Hepatocyte (in vitro differentiated cells): Measurements from ENCODE around the gene PSME4. TPM values are rescaled to one million over a fixed set of nuclear protein-coding genes. Genes with fewer than 3 reads are reported as not detected.
"Not testable (repeated sequence)": the region's sequence is repeated elsewhere in the genome, so short reads cannot be mapped to it uniquely, and the experiment has no call there.

ENCODE experiments used
- DNase-seq: peaks from one replicate; pipeline ENCODE4 v3.0.0-alpha.2; 2016; ENCODE audit warnings: low spot score
- H2AFZ ChIP-seq: fragments of 200-600 bp; sonication (generic); 2 replicates; pipeline ENCODE4 v1.6.0; 2016; ENCODE audit warnings: antibody characterized with exemption, mild to moderate bottlenecking
- H3K27ac ChIP-seq: fragments of 200-600 bp; sonication (generic); 2 replicates; pipeline ENCODE4 v1.5.1; 2016; ENCODE audit warnings: mild to moderate bottlenecking
- H3K27me3 ChIP-seq: fragments of 200-600 bp; sonication (generic); 2 replicates; pipeline ENCODE4 v1.6.1; 2016
- H3K36me3 ChIP-seq: fragments of 200-600 bp; sonication (generic); replicated peaks from 2 replicates; pipeline ENCODE4 v1.5.1; 2016; ENCODE audit warnings: low read depth; ENCODE audit not compliant: insufficient read depth
- H3K4me1 ChIP-seq: fragments of 200-600 bp; sonication (generic); 2 replicates; pipeline ENCODE4 v1.5.1; 2016; ENCODE audit warnings: mild to moderate bottlenecking, moderate library complexity; ENCODE audit not compliant: insufficient read depth
- H3K4me2 ChIP-seq: fragments of 200-600 bp; sonication (generic); 2 replicates; pipeline ENCODE4 v1.6.0; 2016
- H3K4me3 ChIP-seq: fragments of 200-600 bp; sonication (generic); 2 replicates; pipeline ENCODE4 v1.5.1; 2016; ENCODE audit warnings: mild to moderate bottlenecking
- H3K79me2 ChIP-seq: fragments of 200-600 bp; sonication (generic); 2 replicates; pipeline ENCODE4 v1.6.0; 2017; ENCODE audit warnings: mild to moderate bottlenecking
- H3K9me2 ChIP-seq: fragments of 200-600 bp; sonication (generic); replicated peaks from 2 replicates; pipeline ENCODE4 v1.6.0; 2017; ENCODE audit warnings: mild to moderate bottlenecking; ENCODE audit not compliant: insufficient read depth
- H3K9me3 ChIP-seq: fragments of 200-600 bp; sonication (generic); 2 replicates; pipeline ENCODE4 v1.5.1; 2016; ENCODE audit warnings: low read depth, mild to moderate bottlenecking
- H4K20me1 ChIP-seq: fragments of 200-600 bp; sonication (generic); 2 replicates; pipeline ENCODE4 v1.6.0; 2016; ENCODE audit warnings: mild to moderate bottlenecking; ENCODE audit not compliant: insufficient read depth, poor library complexity, severe bottlenecking
- EZH2 ChIP-seq: fragments of 200-600 bp; sonication (generic); IDR thresholded peaks from 2 replicates; pipeline ENCODE4 v1.6.1; 2016; ENCODE audit warnings: antibody characterized with exemption, mild to moderate bottlenecking, borderline replicate concordance
- EZH2phosphoT487 ChIP-seq: fragments of 200-600 bp; sonication (generic); IDR thresholded peaks from one replicate; pipeline ENCODE4 v1.6.1; 2018; ENCODE audit warnings: antibody characterized with exemption, mild to moderate bottlenecking, low read depth, moderate library complexity; ENCODE audit not compliant: unreplicated experiment, severe bottlenecking
- WGBS: methylation state at CpG from one replicate; pipeline ENCODE4 v1.1.6; 2016; ENCODE audit warnings: low lambda C conversion rate; ENCODE audit errors: missing lambda C conversion rate; 5-methylcytosine and 5-hydroxymethylcytosine counted together
- polyA plus RNA-seq: library from polyadenylated mRNA; unstranded; fragments of >200 nt; fragmentation: Nextera tagmentation; extraction: Ambion mirVana; gene quantifications from 2 replicates; pipeline ENCODE4 v1.2.1, GENCODE V29; 2016
- total RNA-seq: library from RNA; depleted of rRNA; stranded (reverse); fragments of >200 nt; gene quantifications from 2 replicates; pipeline ENCODE4 v1.2.3, GENCODE V29; 2014
- TF ChIP-seq, protein P1 (sequence below): fragments of 200-600 bp; sonication (generic); IDR thresholded peaks from 2 replicates; pipeline ENCODE4 v1.5.1; 2016; ENCODE audit warnings: antibody characterized with exemption, mild to moderate bottlenecking; ENCODE audit not compliant: poor library complexity

The PSME4 gene
- total and polyA plus RNA-seq, 2 experiments from 2014 or later, result 12.7 to 53.1 TPM

GRCh38 chr2:53842891-53843290 is 127.9 kb downstream of the PSME4 start:
- WGBS, result 84% methylated on average over 3 of the region's 3 CpGs
- H3K36me3 ChIP-seq, result no peaks in the 10 kb centered on the region
- H3K4me3 ChIP-seq, result no peak overlapping the region
- TF ChIP-seq EZH2 (no peak), EZH2phosphoT487 (no peak)
- TF ChIP-seq, protein P1, sequence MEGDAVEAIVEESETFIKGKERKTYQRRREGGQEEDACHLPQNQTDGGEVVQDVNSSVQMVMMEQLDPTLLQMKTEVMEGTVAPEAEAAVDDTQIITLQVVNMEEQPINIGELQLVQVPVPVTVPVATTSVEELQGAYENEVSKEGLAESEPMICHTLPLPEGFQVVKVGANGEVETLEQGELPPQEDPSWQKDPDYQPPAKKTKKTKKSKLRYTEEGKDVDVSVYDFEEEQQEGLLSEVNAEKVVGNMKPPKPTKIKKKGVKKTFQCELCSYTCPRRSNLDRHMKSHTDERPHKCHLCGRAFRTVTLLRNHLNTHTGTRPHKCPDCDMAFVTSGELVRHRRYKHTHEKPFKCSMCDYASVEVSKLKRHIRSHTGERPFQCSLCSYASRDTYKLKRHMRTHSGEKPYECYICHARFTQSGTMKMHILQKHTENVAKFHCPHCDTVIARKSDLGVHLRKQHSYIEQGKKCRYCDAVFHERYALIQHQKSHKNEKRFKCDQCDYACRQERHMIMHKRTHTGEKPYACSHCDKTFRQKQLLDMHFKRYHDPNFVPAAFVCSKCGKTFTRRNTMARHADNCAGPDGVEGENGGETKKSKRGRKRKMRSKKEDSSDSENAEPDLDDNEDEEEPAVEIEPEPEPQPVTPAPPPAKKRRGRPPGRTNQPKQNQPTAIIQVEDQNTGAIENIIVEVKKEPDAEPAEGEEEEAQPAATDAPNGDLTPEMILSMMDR, result no peak
- no peak overlapping the region for H3K27ac ChIP-seq
- no peak overlapping the region for H2AFZ ChIP-seq
- H3K4me2 ChIP-seq, result no peak overlapping the region
- no peaks in the 10 kb centered on the region for H3K4me1 ChIP-seq
- no peaks in the 10 kb centered on the region for H3K9me2 ChIP-seq
- H3K27me3 ChIP-seq, result no peaks in the 10 kb centered on the region
- no peaks in the 10 kb centered on the region for H3K79me2 ChIP-seq
- DNase-seq, result no peak
- H4K20me1 ChIP-seq, result no peaks in the 10 kb centered on the region
- H3K9me3 ChIP-seq, result no peaks in the 10 kb centered on the region

GRCh38 chr2:53841651-53842050 is 129.1 kb downstream of the PSME4 start:
- not testable (repeated sequence) for H3K4me2 ChIP-seq
- 98% methylated on average over 7 of the region's 7 CpGs for WGBS

DNA sequence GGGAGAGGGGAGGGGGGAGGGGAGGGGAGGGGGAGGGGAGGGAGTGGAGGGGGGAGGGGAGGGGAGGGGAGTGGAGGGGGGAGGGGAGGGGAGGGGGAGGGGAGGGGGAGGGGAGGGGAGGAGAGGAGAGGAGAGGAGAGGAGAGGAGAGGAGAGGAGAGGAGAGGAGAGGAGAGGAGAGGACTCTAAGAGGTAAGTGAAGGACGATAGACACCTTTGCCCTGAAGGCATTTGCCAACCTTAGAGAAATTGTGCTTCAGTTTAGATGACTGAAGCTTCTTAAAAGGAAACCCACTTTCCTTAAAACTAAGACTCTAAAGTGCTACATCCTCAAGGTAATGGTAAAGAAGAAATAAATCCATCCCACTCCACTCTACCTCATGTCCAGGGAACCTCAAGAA is 130.2 kb downstream of the PSME4 start:
- Histone ChIP-seq H3K27ac (no peak overlapping the region), H3K27me3 (no peaks in the 10 kb centered on the region), H3K9me2 (no peaks in the 10 kb centered on the region), H4K20me1 (no peaks in the 10 kb centered on the region), H3K4me3 (no peak overlapping the region), H3K36me3 (no peaks in the 10 kb centered on the region), H3K9me3 (no peaks in the 10 kb centered on the region), H3K4me1 (no peaks in the 10 kb centered on the region), H3K79me2 (no peaks in the 10 kb centered on the region), H2AFZ (no peak overlapping the region), H3K4me2 (no peak overlapping the region)
- no CpG with 5 or more reads among the region's 1 CpG for WGBS
- no peak for DNase-seq
- no peak for TF ChIP-seq EZH2
- TF ChIP-seq, protein P1, result no peak
- no peak for TF ChIP-seq EZH2phosphoT487

More at GRCh38 chr2:53841651-53842050, 129.1 kb downstream of the PSME4 start:
- H2AFZ ChIP-seq, H3K36me3 ChIP-seq, H3K79me2 ChIP-seq, H3K27me3 ChIP-seq, H3K4me3 ChIP-seq, H3K4me1 ChIP-seq, H3K9me3 ChIP-seq, H4K20me1 ChIP-seq, H3K27ac ChIP-seq, DNase-seq, H3K9me2 ChIP-seq: not testable (repeated sequence)

- WGBS, result 93% methylated on average over 4 of the region's 4 CpGs
- not testable (repeated sequence) for H2AFZ ChIP-seq, H3K9me2 ChIP-seq, H3K4me1 ChIP-seq, DNase-seq, H3K27me3 ChIP-seq, H3K79me2 ChIP-seq, H3K9me3 ChIP-seq, H3K36me3 ChIP-seq, H3K4me3 ChIP-seq, H3K27ac ChIP-seq, H3K4me2 ChIP-seq, H4K20me1 ChIP-seq
These were observed 140.9 kb downstream of the PSME4 start for GRCh38 chr2:53829980-53830290.
